Endothelial cell of umbilical vein (primary cell): ENCODE measurements around the gene SURF1.

Experiments
- CTCF ChIP-seq, 2 donors: IDR thresholded peaks; 1 replicate in 1 of 2; 2 replicates in 1 of 2; pipeline ENCODE4 v1.5.1; 2011; ENCODE audit warnings: low read length in 2 of 2, mild to moderate bottlenecking in 2 of 2, moderate library complexity in 2 of 2, control low read depth in 1 of 2, inconsistent platforms in 1 of 2, low read depth in 1 of 2; ENCODE audit not compliant: insufficient read depth in 1 of 2; ENCODE audit errors: extremely low read depth in 1 of 2
- EZH2 ChIP-seq: IDR thresholded peaks from 2 replicates; pipeline ENCODE4 v1.6.1; 2012; ENCODE audit warnings: borderline replicate concordance, low read depth, mild to moderate bottlenecking, moderate library complexity, low read length, inconsistent platforms; ENCODE audit not compliant: severe bottlenecking
- FOS ChIP-seq: IDR thresholded peaks from 2 replicates; pipeline ENCODE4 v1.6.1; 2011; ENCODE audit warnings: mild to moderate bottlenecking, low read length, moderate library complexity, borderline replicate concordance; ENCODE audit not compliant: insufficient read depth
- MYC ChIP-seq: IDR thresholded peaks from one replicate; pipeline ENCODE4 v1.6.1; 2011; ENCODE audit warnings: mild to moderate bottlenecking, low read depth, low read length
- POLR2A ChIP-seq: IDR thresholded peaks from 2 replicates; pipeline ENCODE4 v1.6.1; 2012; ENCODE audit warnings: low read depth, mild to moderate bottlenecking, control low read depth, low read length
- POLR2AphosphoS5 ChIP-seq: IDR thresholded peaks from 2 replicates; pipeline ENCODE4 v1.6.1; 2012; ENCODE audit warnings: low read depth, mild to moderate bottlenecking, control low read depth, low read length, moderate library complexity; ENCODE audit not compliant: insufficient read depth

GRCh38 chr9:133404454-133405002 lies 48.2 kb upstream of the SURF1 start:
- TF ChIP-seq CTCF (IDR thresholded peaks at IDR 0.05; ENCODE audit: extremely low read depth in 1 of 2, insufficient read depth in 1 of 2, low read depth in 1 of 2, low read length in 2 of 2) (no peak), EZH2 (no peak), POLR2A (no peak), POLR2AphosphoS5 (no peak), FOS (no peak), MYC (no peak)
